Neuronal stem cell (in vitro differentiated cells): ENCODE data around the gene HELZ.

Experiments used
- DNase-seq: peaks from one replicate; pipeline ENCODE4 v3.0.0-alpha.2; 2013; ENCODE audit warnings: low spot score
- H2AFZ ChIP-seq: one replicate; pipeline ENCODE4 v1.6.1; 2013; ENCODE audit warnings: mild to moderate bottlenecking, low read length, inconsistent platforms
- H2AK5ac ChIP-seq: 2 replicates; pipeline ENCODE4 v1.6.1; 2013; ENCODE audit warnings: low read depth, mild to moderate bottlenecking, inconsistent platforms, low read length, moderate library complexity, mixed read lengths
- H2BK120ac ChIP-seq: 2 replicates; pipeline ENCODE4 v1.6.1; 2013; ENCODE audit warnings: low read depth, mild to moderate bottlenecking, inconsistent platforms, low read length, moderate library complexity, mixed read lengths
- H2BK12ac ChIP-seq: one replicate; pipeline ENCODE4 v1.6.1; 2013; ENCODE audit warnings: low read length, inconsistent platforms
- H2BK15ac ChIP-seq: 2 replicates; pipeline ENCODE4 v1.6.1; 2013; ENCODE audit warnings: mild to moderate bottlenecking, low read length, inconsistent platforms, mixed read lengths
- H2BK5ac ChIP-seq: one replicate; pipeline ENCODE4 v1.6.1; 2013; ENCODE audit warnings: inconsistent platforms, mild to moderate bottlenecking, low read length, moderate library complexity
- H3K14ac ChIP-seq: one replicate; pipeline ENCODE4 v1.6.1; 2013; ENCODE audit warnings: low read length, inconsistent platforms
- H3K18ac ChIP-seq: 2 replicates; pipeline ENCODE4 v1.6.1; 2013; ENCODE audit warnings: low read length, inconsistent platforms
- H3K23ac ChIP-seq: 2 replicates; pipeline ENCODE4 v1.6.1; 2013; ENCODE audit warnings: low read depth, mild to moderate bottlenecking, mixed read lengths, low read length, inconsistent platforms; ENCODE audit not compliant: poor library complexity
- H3K27ac ChIP-seq: replicated peaks from 3 replicates; pipeline ENCODE4 v1.5.1; 2013; ENCODE audit warnings: low read length, inconsistent platforms
- H3K27me3 ChIP-seq, 3 experiments: 2 replicates each; pipeline ENCODE4 v1.6.1; 2013; ENCODE audit warnings: low read length in 3 of 3, mild to moderate bottlenecking in 2 of 3, inconsistent platforms in 1 of 3, low read depth in 1 of 3, mixed read lengths in 1 of 3, moderate library complexity in 1 of 3; ENCODE audit not compliant: control insufficient read depth in 3 of 3, insufficient read depth in 3 of 3
- H3K36me3 ChIP-seq, 2 donors: replicated peaks in 1 of 2; 2 replicates each; pipeline ENCODE4 v1.6.1; 2013; ENCODE audit warnings: low read length in 2 of 2; ENCODE audit not compliant: control insufficient read depth in 2 of 2, insufficient read depth in 2 of 2
- H3K4ac ChIP-seq: 2 replicates; pipeline ENCODE4 v1.6.1; 2013; ENCODE audit warnings: inconsistent platforms, mild to moderate bottlenecking, low read length, moderate library complexity
- H3K4me1 ChIP-seq, 2 donors: 1 replicate in 1 of 2; 2 replicates in 1 of 2; pipeline ENCODE4 v1.6.1; 2013; ENCODE audit warnings: low read length in 2 of 2, low read depth in 1 of 2; ENCODE audit not compliant: control insufficient read depth in 2 of 2, insufficient read depth in 1 of 2
- H3K4me2 ChIP-seq: one replicate; pipeline ENCODE4 v1.6.1; 2013; ENCODE audit warnings: mild to moderate bottlenecking, low read length, inconsistent platforms; ENCODE audit not compliant: insufficient read depth, poor library complexity, severe bottlenecking
- H3K4me3 ChIP-seq, 2 donors: 2 replicates each; pipeline ENCODE4 v1.5.1; 2013; ENCODE audit warnings: low read length in 2 of 2, mild to moderate bottlenecking in 2 of 2, inconsistent platforms in 1 of 2, moderate library complexity in 1 of 2
- H3K79me1 ChIP-seq: one replicate; pipeline ENCODE4 v1.6.1; 2013; ENCODE audit warnings: low read depth, mild to moderate bottlenecking, inconsistent platforms, low read length, moderate library complexity
- H3K9ac ChIP-seq: one replicate; pipeline ENCODE4 v1.6.1; 2013; ENCODE audit warnings: mild to moderate bottlenecking, low read depth, low read length, inconsistent platforms; ENCODE audit not compliant: poor library complexity
- H3K9me3 ChIP-seq, 2 donors: replicated peaks in 1 of 2; 2 replicates each; pipeline versions ENCODE3 to v1.6.1; 2013; ENCODE audit warnings: low read length in 2 of 2, mild to moderate bottlenecking in 2 of 2, inconsistent platforms in 1 of 2, low read depth in 1 of 2, mixed read lengths in 1 of 2, moderate library complexity in 1 of 2; ENCODE audit not compliant: control insufficient read depth in 2 of 2, insufficient read depth in 1 of 2
- H4K8ac ChIP-seq: one replicate; pipeline ENCODE4 v1.6.1; 2013; ENCODE audit warnings: low read depth, mild to moderate bottlenecking, inconsistent platforms, low read length, moderate library complexity
- H4K91ac ChIP-seq: one replicate; pipeline ENCODE4 v1.6.1; 2013; ENCODE audit warnings: low read length, low read depth, mild to moderate bottlenecking, inconsistent platforms; ENCODE audit not compliant: poor library complexity
- WGBS, 2 donors: extraction: QIAGEN DNeasy Blood & Tissue Kit; methylation state at CpG; one replicate each; pipeline ENCODE4 v1.1.7; 2013; ENCODE audit warnings: missing lambda C conversion rate in 2 of 2, mixed read lengths in 1 of 2; ENCODE audit not compliant: insufficient read length in 2 of 2, insufficient replicate concordance in 1 of 2; ENCODE audit errors: extremely low coverage in 2 of 2; 5-methylcytosine and 5-hydroxymethylcytosine counted together

Gene HELZ

GRCh38 chr17:67124450-67125148, 120.4 kb downstream of the HELZ start:
- no peak overlapping the region for H3K4ac ChIP-seq
- H3K14ac ChIP-seq = no peak overlapping the region
- no peak overlapping the region for H3K9ac ChIP-seq
- no peak overlapping the region for H2BK15ac ChIP-seq
- no peak overlapping the region for H3K18ac ChIP-seq
- no peak overlapping the region for H2BK120ac ChIP-seq
- no peaks in the 10 kb centered on the region for H3K27me3 ChIP-seq
- H4K91ac ChIP-seq = no peak overlapping the region
- H3K36me3 ChIP-seq = peaks cover 5 to 77% of the 10 kb centered on the region in 2 donors
- no peak overlapping the region for H2AFZ ChIP-seq
- H3K4me3 ChIP-seq = no peak overlapping the region
- H3K9me3 ChIP-seq = peaks cover 0 to 2% of the 10 kb centered on the region in 2 donors
- DNase-seq = no peak
- H2BK5ac ChIP-seq = no peak overlapping the region
- H2BK12ac ChIP-seq = no peak overlapping the region
- H3K79me1 ChIP-seq = no peaks in the 10 kb centered on the region
- H4K8ac ChIP-seq = no peak overlapping the region
- no peak overlapping the region for H3K4me2 ChIP-seq
- no peaks in the 10 kb centered on the region for H3K4me1 ChIP-seq
- WGBS, 2 donors = no CpG with 5 or more reads among the region's 4 CpGs
- H3K23ac ChIP-seq = no peak overlapping the region
- no peak overlapping the region for H2AK5ac ChIP-seq
- no peak overlapping the region for H3K27ac ChIP-seq

GRCh38 chr17:67123699-67124098, 121.3 kb downstream of the HELZ start:
- Histone ChIP-seq H4K91ac (no peak overlapping the region), H3K36me3 (peaks cover 5 to 86% of the 10 kb centered on the region in 2 donors)

GRCh38 chr17:67121316-67121891, 123.6 kb downstream of the HELZ start:
- Histone ChIP-seq H3K9ac (no peak overlapping the region), H3K18ac (no peak overlapping the region), H3K14ac (no peak overlapping the region), H3K27me3 (no peaks in the 10 kb centered on the region), H2BK12ac (no peak overlapping the region), H3K4me2 (no peak overlapping the region), H3K4ac (no peak overlapping the region), H2BK5ac (no peak overlapping the region), H3K23ac (no peak overlapping the region), H4K8ac (no peak overlapping the region), H3K4me1 (no peaks in the 10 kb centered on the region), H2BK15ac (no peak overlapping the region), H2BK120ac (no peak overlapping the region), H3K4me3 (no peak overlapping the region), H2AFZ (no peak overlapping the region), H3K9me3 (peaks cover 0 to 21% of the 10 kb centered on the region in 2 donors), H2AK5ac (no peak overlapping the region), H3K79me1 (no peaks in the 10 kb centered on the region), H3K27ac (no peak overlapping the region), H4K91ac (no peak overlapping the region), H3K36me3 (peaks cover 2 to 74% of the 10 kb centered on the region in 2 donors)
- no CpG with 5 or more reads among the region's 5 CpGs for WGBS, 2 donors
- DNase-seq = no peak

More at GRCh38 chr17:67123699-67124098, 121.3 kb downstream of the HELZ start:
- no peaks in the 10 kb centered on the region for H3K79me1 ChIP-seq
- H3K4ac ChIP-seq = no peak overlapping the region
- no peak overlapping the region for H4K8ac ChIP-seq
- no peaks in the 10 kb centered on the region for H3K27me3 ChIP-seq
- H3K14ac ChIP-seq = no peak overlapping the region
- H3K4me2 ChIP-seq = no peak overlapping the region
- no peak overlapping the region for H2BK12ac ChIP-seq
- H3K18ac ChIP-seq = no peak overlapping the region
- H3K4me3 ChIP-seq = no peak overlapping the region
- H2AK5ac ChIP-seq = no peak overlapping the region
- H3K27ac ChIP-seq = no peak overlapping the region
- no peak overlapping the region for H3K9ac ChIP-seq
- no peaks in the 10 kb centered on the region for H3K4me1 ChIP-seq
- H2AFZ ChIP-seq = no peak overlapping the region
- peaks cover 0 to 11% of the 10 kb centered on the region in 2 donors for H3K9me3 ChIP-seq
- H2BK15ac ChIP-seq = no peak overlapping the region
- H2BK5ac ChIP-seq = no peak overlapping the region
- no peak overlapping the region for H3K23ac ChIP-seq
- DNase-seq = no peak
- no peak overlapping the region for H2BK120ac ChIP-seq

GRCh38 chr17:67119102-67119501, 125.9 kb downstream of the HELZ start:
- no peak for DNase-seq

More at GRCh38 chr17:67119102-67119501, 125.9 kb downstream of the HELZ start:
- H3K9me3 ChIP-seq = peaks cover 0 to 33% of the 10 kb centered on the region in 2 donors
- no peak overlapping the region for H2BK120ac ChIP-seq
- no peak overlapping the region for H3K18ac ChIP-seq
- H3K4me3 ChIP-seq = no peak overlapping the region
- H2BK12ac ChIP-seq = no peak overlapping the region
- H3K27me3 ChIP-seq = no peaks in the 10 kb centered on the region
- H3K14ac ChIP-seq = no peak overlapping the region
- no peak overlapping the region for H3K9ac ChIP-seq
- H3K36me3 ChIP-seq = peaks cover 2 to 76% of the 10 kb centered on the region in 2 donors
- no peak overlapping the region for H3K4me2 ChIP-seq
- no peak overlapping the region for H3K4ac ChIP-seq
- no peaks in the 10 kb centered on the region for H3K79me1 ChIP-seq
- no peak overlapping the region for H3K23ac ChIP-seq
- H4K8ac ChIP-seq = no peak overlapping the region
- H3K27ac ChIP-seq = no peak overlapping the region
- no peak overlapping the region for H2AK5ac ChIP-seq
- H2BK15ac ChIP-seq = no peak overlapping the region
- H3K4me1 ChIP-seq = no peaks in the 10 kb centered on the region
- H2AFZ ChIP-seq = no peak overlapping the region
- H4K91ac ChIP-seq = no peak overlapping the region
- WGBS, 2 donors = no CpG with 5 or more reads among the region's 2 CpGs
- H2BK5ac ChIP-seq = no peak overlapping the region
